ENCODE measurements around the gene PIH1D1. TPM values are rescaled to one million over a fixed set of nuclear protein-coding genes. Genes with fewer than 3 reads are reported as not detected.

The PIH1D1 gene
- total RNA-seq, 1 donor from 2014 or later, result 133 TPM

- TF ChIP-seq EZH2phosphoT487 (IDR thresholded peaks at IDR 0.05), result no peak
- TF ChIP-seq CTCF (IDR thresholded peaks at IDR 0.05), result peak; percentile 69
- peak overlapping the region; percentile 69 for H2AFZ ChIP-seq (replicated peaks)
- peak overlapping the region; percentile 73 for H3K4me3 Mint-ChIP-seq
Observed at GRCh38 chr19:49475995-49476880, 24.6 kb upstream of the PIH1D1 start.

GRCh38 chr19:49475191-49475917 is 23.7 kb upstream of the PIH1D1 start:
- no peak overlapping the region for H3K27ac Mint-ChIP-seq
- Histone ChIP-seq H3K9ac (no peak overlapping the region), H3K4me1 (peaks cover 7% of the 10 kb centered on the region), H3K4me2 (peak overlapping the region; percentile 36), H3K79me2 (ENCODE audit: low read depth) (no peaks in the 10 kb centered on the region), H3K27me3 (peaks cover 14% of the 10 kb centered on the region), H3K27ac (no peak overlapping the region), H3F3A (ENCODE audit: low read depth) (peaks cover 30% of the 10 kb centered on the region), H3K4me3 (no peak overlapping the region), H3K36me3 (no peaks in the 10 kb centered on the region), H3K9me3 (ENCODE audit: low read depth) (no peaks in the 10 kb centered on the region), H4K20me1 (ENCODE audit: low read depth) (no peaks in the 10 kb centered on the region), H2AFZ (replicated peaks) (no peak overlapping the region)
- peaks cover 8% of the 10 kb centered on the region for H3K27me3 Mint-ChIP-seq (ENCODE audit: insufficient read depth, low read depth)
- DNase-seq (ENCODE audit: low spot score), result no peak
- H3K4me3 Mint-ChIP-seq, result peak overlapping the region; percentile 72
- peaks cover 2% of the 10 kb centered on the region for H3K36me3 Mint-ChIP-seq
- TF ChIP-seq EZH2 (IDR thresholded peaks at IDR 0.05) (no peak), EZH2phosphoT487 (IDR thresholded peaks at IDR 0.05) (no peak), CTCF (IDR thresholded peaks at IDR 0.05) (no peak)
- H3K9me3 Mint-ChIP-seq, result no peaks in the 10 kb centered on the region
- peaks cover 8% of the 10 kb centered on the region for H3K4me1 Mint-ChIP-seq

More at GRCh38 chr19:49475995-49476880, 24.6 kb upstream of the PIH1D1 start:
- peaks cover 30% of the 10 kb centered on the region for H3F3A ChIP-seq (ENCODE audit: low read depth)
- H3K27me3 ChIP-seq, result peaks cover 14% of the 10 kb centered on the region
- peak overlapping the region; percentile 36 for H3K4me2 ChIP-seq
- H3K9me3 ChIP-seq (ENCODE audit: low read depth), result no peaks in the 10 kb centered on the region
- H3K4me1 Mint-ChIP-seq, result peaks cover 8% of the 10 kb centered on the region
- H3K9me3 Mint-ChIP-seq, result no peaks in the 10 kb centered on the region
- H3K36me3 Mint-ChIP-seq, result no peaks in the 10 kb centered on the region
- peak; percentile 94 for DNase-seq (ENCODE audit: low spot score)
- peaks cover 8% of the 10 kb centered on the region for H3K27me3 Mint-ChIP-seq (ENCODE audit: insufficient read depth, low read depth)
- H4K20me1 ChIP-seq (ENCODE audit: low read depth), result no peaks in the 10 kb centered on the region
- H3K9ac ChIP-seq, result no peak overlapping the region
- H3K4me1 ChIP-seq, result peaks cover 7% of the 10 kb centered on the region
- no peaks in the 10 kb centered on the region for H3K36me3 ChIP-seq
- no peaks in the 10 kb centered on the region for H3K79me2 ChIP-seq (ENCODE audit: low read depth)
- H3K27ac ChIP-seq, result no peak overlapping the region
- no peak overlapping the region for H3K4me3 ChIP-seq
- H3K27ac Mint-ChIP-seq, result peak overlapping the region; percentile 94

- Mint-ChIP-seq H3K27me3 (ENCODE audit: insufficient read depth, low read depth) (peaks cover 8% of the 10 kb centered on the region), H3K4me3 (no peak overlapping the region), H3K27ac (no peak overlapping the region), H3K9me3 (no peaks in the 10 kb centered on the region), H3K36me3 (peaks cover 2% of the 10 kb centered on the region), H3K4me1 (peaks cover 8% of the 10 kb centered on the region)
- no peaks in the 10 kb centered on the region for H3K79me2 ChIP-seq (ENCODE audit: low read depth)
- H3K27ac ChIP-seq, result no peak overlapping the region
- peaks cover 32% of the 10 kb centered on the region for H3F3A ChIP-seq (ENCODE audit: low read depth)
- H3K9me3 ChIP-seq (ENCODE audit: low read depth), result no peaks in the 10 kb centered on the region
- TF ChIP-seq EZH2 (IDR thresholded peaks at IDR 0.05) (no peak), CTCF (IDR thresholded peaks at IDR 0.05) (no peak)
- H3K4me3 ChIP-seq, result peak overlapping the region; percentile 39
- H4K20me1 ChIP-seq (ENCODE audit: low read depth), result no peaks in the 10 kb centered on the region
- DNase-seq (ENCODE audit: low spot score), result no peak
- H3K4me1 ChIP-seq, result peaks cover 7% of the 10 kb centered on the region
- H3K27me3 ChIP-seq, result peaks cover 14% of the 10 kb centered on the region
- H3K9ac ChIP-seq, result no peak overlapping the region
- H2AFZ ChIP-seq (replicated peaks), result peak overlapping the region; percentile 87
- no peaks in the 10 kb centered on the region for H3K36me3 ChIP-seq
- peak overlapping the region; percentile 67 for H3K4me2 ChIP-seq
Observed at GRCh38 chr19:49474542-49474924, 22.9 kb upstream of the PIH1D1 start.
